DMS114 treated with DMSO at 0.1 percent for 48 hours (cell line): Measurements from ENCODE around the gene SMPD3.

Source experiments
- DNase-seq: peaks from one replicate; lab custom pipeline; 2025; ENCODE audit not compliant: unreplicated experiment; lab: John Stamatoyannopoulos, UW

SMPD3 gene

DNA sequence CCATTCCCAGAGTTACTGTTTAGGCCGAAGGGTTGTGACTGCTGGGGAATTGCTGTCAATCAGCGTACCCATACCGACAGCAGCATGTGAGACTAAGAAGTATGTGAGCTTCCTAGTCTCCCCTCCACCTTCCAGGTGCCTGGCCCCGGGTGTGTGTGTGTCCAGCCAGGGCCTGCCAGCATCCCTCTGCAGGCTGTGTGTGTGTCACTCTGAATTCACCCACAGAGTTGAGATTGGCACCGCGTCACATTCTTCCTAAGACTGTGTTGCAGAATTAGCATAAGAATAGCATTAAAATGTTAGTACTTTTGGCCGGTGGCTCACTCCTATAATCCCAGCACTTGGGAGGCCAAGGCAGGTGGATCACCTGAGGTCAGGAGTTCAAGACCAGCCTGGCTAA is 105.7 kb downstream of the SMPD3 start:
- no peak for DNase-seq

DNA sequence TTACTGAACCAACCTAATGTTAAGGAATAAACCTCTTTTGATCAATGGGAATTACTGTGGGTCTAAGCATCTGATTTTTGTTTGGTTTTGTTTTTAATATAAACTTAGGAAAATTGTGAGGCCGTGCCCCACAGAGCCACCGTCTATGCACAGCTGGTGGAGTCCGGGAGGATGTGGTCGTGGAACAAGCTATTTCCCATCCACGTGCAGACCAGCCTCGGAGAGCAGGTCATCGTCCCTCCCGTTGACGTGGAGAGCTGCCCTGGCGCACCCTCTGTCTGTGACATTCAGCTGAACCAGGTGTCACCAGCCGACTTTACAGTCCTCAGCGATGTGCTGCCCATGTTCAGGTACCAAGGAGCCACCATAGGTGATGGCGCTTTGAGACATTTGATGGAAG is 109.1 kb downstream of the SMPD3 start:
- no peak for DNase-seq

DNA sequence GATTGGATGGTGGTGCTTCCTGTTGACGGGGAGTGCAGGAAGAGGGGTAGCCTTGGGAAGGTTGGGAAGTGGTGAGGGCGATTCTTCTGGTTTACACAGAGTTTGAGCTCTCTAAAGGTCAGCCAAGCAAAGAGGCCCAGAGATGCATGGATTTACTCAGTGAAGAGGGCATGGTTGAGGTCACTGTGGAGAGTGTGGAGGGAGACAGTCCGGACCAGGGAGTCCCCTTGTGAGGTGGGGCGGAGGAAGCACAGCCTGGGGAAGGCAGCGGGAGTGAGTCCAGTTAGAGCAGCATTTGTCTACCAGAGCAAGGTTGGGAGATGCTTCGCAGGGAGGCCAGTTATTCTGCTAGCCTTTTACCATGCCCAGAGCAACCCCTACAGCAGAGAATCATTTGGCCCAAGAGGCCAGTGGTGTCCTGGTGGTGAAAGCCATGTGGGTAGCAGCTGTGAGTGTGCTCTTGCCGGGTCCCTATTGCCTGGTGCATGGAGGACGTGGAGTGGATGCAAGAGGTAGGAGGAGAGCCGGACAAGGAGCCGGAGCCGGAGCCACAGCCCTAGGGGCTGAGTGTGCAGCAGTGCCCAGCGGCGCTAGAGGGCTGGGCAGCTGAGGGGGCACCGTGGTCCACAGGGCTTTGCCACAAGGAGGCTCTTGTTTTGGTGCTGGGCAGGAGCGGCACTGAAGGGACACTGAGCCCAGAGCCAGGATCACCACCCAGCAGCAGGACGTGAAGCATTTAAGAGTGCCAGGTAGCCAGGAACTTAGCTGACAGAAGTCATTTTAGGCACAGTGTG is 109.8 kb downstream of the SMPD3 start:
- no peak for DNase-seq

DNA sequence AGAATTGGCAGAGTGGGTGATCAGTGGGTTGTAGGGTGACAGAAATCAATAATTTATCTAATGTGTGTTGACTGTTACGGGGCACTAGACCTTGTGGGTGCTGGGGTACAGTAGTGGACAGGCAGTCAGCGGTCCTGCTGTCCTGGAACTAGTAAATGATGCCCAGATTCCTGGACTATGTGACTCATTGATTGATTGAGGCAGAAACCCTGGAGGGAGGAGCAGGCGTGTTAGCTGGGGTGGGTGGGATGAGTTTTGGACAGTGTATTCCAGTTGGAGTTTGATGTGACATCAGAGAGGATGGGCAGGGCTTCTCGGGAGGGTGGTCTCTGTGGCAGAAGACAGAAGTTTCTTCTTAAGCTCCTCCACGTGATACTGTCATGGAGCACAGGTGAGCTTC is 113.1 kb downstream of the SMPD3 start:
- DNase-seq, result no peak

DNA sequence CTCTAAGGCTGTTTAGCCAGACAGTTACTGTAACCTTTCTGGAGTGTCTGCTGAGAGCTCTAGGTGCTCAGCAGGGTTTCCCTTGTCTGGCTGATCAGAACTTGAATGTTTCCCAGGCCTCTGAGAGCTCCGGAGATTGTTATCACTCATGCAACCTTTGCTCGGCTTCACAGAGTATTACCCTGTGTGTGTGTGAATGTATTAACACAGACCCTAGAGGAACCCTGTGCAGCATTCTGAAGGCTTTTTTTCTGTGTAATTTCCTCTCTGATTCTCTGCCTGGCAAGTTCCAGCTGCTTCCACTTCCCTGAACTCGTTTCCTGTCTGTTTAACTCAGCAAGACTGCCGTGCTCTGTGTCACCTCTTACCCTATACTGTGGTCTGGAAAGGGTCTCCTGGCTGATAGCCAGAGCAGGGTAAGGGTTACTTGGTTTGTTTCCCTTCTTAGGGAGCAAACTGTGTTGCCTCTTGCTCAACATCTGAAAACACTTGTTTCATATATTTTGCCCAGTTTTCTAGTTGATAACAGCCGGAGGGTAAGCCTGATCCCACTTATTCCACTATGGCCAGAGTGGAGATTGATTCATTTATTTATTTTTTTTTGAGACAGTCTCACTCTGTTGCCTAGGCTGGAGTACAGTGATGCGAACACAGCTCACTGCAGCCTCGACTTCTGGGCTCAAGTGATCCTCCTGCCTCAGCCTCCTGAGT is 115.7 kb downstream of the SMPD3 start:
- no peak for DNase-seq

DNA sequence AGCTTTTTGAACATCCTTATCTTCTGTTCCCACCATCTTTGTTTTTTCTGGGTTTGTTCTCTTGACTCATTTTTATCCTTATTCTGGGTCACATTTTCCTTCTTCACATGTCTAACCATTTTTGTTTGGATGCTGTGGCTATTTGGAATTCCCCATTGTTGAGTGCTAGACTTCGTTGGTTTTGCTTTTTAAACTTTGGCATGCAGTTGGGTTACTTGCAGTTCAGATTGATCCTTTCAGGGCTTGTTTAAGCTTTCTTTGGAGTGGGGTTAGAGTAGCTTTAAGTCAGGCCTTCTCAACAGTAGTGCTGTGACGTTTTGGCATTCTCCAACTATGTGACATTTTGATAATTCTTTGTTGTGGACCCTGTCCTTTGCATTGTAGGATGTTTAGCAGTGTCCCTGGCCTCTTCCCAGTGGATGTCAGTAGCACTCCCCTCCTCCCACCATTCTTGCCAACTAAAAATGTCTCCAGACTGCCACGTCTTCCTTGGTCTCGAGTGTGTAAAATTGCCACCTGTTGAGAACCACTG is 116.4 kb downstream of the SMPD3 start:
- no peak for DNase-seq

DNA sequence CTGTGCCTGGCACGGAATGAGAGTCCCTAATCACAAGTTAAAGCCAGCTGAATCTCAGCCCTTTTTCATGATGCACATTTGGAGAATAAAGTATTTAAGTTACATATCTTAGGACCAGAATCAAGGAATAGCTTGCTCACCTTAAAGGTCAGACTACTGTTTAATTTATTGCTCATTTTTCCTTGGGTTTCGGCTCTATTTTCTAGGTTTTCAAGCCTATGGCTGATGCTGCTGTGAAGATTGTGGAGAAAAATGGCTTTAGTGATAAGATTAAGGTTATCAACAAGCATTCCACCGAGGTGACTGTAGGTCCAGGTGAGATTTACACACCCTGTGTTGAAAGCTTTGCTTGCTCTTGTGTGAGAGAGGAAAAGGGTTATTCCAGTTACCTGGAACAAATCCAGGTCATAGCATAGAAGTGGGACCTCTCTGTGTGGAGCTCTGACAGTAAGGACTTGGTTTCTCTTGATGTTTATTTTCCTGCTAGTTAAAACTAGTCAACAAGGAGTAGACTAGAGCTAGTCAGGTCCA is 119.4 kb downstream of the SMPD3 start:
- no peak for DNase-seq

DNA sequence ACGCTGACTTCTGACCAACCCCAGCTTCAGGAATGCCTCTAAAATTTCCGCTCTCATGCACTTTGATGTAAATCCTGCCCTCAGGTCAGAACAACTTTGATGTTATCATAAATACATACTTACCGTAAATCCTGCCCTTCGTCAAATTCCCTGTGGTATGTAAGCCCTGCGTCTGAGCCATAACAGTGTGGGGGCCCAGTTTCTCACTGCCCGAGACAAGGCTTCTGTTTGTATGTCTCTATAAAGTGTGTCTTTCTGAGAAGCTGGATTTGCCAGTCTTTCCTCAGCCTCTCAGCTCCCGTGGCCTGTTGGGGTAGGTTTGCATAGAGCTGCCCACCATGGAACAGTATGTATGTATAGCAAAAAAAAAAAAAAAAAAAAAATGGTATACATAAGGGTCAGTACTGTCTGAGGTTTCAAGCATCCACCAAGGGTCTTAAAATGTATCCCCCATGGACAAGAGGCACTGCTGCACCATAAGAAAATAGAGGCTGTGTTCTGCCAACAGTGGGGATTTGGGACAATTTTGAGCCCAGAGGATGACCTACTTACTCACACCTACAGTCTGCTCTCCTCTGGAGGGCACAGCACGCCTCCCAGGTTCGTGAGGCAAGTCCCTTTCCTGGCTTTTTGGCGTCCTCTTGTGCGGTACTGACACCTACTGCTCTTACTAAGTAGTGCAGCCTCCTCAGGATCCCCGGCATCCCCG is 120.0 kb downstream of the SMPD3 start:
- DNase-seq, result peak; percentile 65

DNA sequence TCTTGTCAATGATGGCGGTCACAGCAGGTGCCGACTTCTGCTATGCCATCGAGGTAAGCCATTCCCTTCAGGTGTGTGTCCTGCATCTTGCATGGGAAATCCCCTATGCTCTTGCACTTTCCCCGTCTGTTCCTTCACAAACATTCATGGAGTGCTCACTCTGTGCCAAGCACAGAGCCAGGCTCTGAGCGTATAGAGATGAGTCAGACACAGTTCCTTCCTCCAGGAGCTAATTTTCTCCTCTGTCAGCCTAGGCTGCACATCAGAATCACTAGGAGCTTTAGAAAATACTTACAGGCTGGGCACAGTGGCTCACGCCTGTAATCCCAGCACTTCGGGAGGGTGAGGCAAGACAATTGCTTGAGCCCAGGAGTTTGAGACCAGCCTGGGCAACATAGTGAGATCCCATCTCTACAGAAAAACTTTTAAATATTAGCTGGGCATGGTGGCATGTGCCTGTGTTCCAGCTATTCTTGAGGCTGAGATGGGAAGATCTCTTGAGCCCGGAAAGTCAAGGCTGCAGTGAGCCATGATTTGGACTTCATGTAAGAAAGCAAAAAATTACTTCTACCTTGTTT is 123.4 kb downstream of the SMPD3 start:
- no peak for DNase-seq

DNA sequence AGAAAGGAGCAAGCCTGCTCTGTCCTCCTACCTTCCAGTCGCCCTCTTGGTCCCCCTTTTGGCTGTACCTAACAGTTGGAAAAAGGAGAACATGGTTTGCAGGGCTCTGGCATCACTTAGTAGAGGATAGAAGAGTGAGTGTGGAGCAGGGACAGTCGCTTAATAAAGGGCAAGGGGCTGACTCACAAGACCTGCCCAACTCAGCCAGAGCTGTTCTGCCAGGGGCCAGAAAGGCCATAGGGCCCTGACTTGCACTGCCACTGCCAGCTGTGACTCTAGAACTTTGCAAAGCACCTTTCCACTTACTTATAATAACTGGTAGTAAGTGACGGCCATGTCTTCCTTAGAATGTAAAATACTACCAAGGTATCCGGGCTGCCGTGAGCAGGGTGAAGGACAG is 124.0 kb downstream of the SMPD3 start:
- DNase-seq, result no peak

DNA sequence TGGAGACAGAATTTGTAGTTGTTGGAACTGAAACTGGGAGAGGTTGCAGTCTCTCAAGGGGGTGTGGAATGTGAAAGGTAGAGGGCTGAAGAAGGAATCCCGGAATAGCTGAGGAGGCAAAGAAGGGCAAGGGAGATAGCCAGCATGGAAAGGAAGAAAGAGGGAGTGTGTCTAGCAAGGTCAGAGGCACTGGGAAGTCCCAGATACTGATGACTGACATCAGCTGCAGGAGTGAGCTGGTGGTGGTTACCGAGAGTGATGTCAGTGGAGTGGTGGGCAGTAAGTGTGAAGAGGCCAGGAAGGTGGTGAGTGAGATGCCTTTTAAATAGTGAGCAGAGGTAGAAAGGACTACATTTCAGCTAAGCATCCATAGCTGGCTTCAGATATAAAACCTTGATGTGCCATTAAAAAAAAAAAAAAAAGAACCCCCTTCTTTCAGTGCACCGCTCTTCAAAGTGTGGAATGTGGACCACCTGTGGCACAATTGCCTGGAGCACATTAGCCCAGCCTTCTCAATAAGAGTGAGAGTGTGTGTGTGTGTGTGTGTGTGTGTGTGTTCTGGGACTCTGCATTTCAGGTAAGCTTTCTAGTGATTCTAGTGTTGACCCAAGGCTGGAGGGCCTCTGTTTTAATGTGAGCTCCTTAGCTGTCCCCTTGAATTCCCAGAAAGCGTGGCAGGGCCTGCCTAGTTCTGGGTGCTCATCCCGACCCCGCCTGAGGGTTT is 129.0 kb downstream of the SMPD3 start:
- no peak for DNase-seq

DNA sequence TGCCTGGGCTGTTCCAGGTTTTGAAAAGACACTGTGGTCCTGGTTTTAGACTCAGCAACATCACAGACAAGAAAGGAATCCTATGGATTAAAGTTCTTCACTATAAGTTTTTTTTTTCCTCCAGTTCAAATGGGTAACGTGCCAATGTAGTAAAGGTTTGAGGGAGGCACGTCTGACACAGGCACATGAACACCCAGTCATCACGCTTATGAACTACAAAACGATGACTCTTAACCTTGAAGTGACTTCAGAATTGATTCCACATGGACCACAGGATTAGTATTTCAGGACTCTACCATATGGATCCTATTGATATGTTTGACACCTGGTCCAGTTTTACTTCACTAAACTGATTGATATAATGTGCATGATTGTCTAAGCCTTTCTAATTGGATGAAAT is 135.2 kb downstream of the SMPD3 start:
- no peak for DNase-seq

DNA sequence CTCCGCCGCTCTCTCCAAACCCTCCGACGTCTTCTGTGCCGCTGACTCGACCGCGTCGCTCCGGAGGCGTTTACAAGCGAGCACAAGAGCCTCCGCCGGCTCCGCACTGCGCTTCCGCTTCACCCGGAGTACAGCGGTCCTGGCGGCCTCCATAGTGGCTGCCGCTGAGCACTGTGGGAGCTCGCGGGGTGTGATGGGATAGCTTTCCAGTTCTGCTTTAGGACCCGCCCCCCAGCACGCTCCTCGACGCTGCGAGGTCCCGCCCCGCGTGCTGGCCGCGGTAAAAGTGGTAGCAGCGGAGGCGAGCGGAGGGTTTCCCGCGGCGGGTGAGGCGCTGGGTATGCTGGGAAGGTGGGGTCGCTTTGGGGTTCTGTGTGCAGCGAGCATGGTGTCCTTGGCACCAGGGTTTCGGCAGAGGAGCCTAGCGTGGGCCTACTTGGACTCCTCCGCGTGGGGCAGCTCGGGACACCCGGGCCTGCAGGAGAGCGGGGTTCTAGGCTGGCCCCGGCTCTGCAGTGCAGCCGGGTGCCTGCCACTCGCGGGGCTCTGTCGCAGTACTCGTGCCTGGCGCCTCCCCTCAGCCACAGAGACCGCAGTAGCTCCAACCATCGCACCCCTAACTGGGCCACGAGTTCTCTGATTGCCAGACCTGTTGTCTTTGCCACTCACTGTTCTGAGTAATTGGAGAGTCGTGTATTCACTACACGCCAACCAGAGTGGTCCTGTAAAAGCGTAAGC is 137.4 kb downstream of the SMPD3 start, which contains the start of the genes PRMT7 and SLC7A6OS:
PRMT7 (plus strand) TSS at position 246 of the 738 bp plus-strand sequence. CDS start 4,961 bp downstream, outside the sequence.
SLC7A6OS (minus strand) TSS at position 173 of the 738 bp plus-strand sequence; CDS start at position 153, 20 bp downstream.
- DNase-seq, result peak; percentile 91

DNA sequence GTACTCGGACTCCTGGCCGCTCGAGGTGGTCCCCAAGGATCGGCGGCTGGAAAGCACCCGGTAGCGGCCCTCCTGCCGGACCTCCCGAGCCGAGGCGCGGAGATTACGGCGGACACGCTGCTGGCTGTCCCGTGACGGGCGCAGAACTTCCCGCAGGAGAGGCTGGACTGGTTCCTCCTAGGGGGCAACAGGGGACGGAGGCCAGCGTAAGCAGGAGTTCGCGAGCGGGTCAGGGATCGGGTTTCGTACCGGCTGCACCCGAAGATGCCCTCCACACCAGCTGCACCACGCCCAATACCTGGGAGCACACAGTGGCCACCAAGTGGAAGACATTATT is 137.9 kb downstream of the SMPD3 start:
- DNase-seq, result no peak

DNA sequence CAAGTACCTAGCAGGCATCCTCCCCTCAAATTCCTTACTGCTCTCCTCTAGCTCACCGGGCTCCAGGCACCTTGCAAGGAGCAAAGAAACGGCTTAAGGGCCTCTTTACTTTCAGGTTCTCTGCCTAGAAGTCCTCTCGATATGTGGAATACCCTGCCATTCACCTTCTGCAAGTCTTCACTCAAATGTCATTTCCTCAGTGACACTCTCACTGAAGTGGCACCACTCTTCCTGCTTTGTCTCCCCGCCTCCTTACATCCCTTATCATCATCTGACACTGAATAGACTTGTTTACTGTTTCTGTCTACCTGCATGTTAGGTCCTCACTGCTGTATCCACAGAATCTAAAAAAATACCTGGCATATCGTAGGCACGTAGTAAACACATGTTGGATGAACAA is 138.5 kb downstream of the SMPD3 start:
- no peak for DNase-seq
